GM18867 (cell line): ENCODE data around the gene WNT7A.
"Not testable (repeated sequence)": the region's sequence is repeated elsewhere in the genome, so short reads cannot be mapped to it uniquely, and the experiment has no call there.

ENCODE experiments used
- ATAC-seq: cut with Tn5 transposase; IDR thresholded peaks from one replicate; pipeline ENCODE4 v1.9.1; 2021; ENCODE audit warnings: mild to moderate bottlenecking, moderate library complexity; ENCODE audit not compliant: unreplicated experiment

The WNT7A gene

DNA sequence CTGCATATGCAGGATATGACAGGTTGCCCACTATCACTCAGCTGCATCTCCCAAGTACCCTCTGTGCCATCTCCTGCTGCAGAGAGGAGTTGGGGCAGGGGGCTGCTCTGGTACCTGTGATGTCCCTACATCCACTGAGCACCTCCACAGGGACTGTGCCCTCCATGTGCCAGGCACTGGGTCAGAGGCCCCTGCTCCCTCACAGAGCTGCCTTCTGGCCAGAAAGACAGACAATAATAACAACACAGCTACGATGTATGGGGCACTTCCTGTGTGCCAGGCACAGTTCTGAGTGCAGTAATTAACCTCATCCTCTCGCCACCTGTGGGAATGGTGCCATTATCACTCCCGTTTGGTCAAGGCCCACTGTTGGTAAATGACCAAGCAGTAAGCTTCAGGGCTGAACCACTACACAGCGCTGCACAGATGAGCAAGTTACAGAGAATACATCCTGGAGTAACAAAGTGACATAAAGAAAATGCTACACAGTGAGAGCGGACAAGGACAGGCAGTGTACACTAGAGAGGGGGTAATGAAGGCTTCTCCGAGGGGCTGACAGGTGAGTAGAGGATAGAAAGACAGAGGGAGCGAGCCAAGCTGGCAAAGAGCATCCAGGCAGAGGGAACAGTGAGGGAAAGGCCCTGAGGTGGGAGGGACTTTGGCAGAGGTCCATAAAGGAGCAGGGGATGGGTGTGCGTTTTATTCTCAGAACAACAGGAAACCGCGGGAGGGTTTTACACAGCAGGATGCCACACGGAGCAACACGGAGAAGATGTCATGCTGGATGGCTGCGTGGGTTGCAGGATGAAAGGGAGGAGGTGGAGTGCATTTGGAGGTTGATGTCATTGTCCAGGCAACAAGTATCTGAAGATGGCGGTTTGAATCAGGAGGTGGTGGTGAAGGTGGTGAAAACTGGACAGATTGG lies 13.6 kb downstream of the WNT7A start:
- no peak for ATAC-seq

DNA sequence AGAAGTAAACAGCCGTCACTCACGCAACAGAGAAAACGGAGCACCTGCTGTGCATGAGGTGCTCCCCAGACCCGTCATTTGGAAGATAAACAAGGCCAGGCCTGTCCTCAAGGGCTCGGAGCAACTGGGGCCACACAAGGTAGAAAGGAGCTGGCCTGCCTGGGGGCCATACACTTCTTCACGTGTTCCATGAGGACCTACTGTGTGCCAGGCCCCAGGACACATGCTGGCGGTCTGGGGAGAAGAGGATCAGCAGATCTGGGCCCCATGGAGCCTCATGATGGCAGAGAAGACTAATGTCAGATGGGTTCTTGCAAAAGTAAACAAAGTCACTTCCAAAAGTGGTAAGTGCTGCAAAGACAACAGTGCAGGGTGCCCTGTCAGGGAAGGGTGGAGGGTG lies 14.3 kb downstream of the WNT7A start:
- ATAC-seq: no peak

DNA sequence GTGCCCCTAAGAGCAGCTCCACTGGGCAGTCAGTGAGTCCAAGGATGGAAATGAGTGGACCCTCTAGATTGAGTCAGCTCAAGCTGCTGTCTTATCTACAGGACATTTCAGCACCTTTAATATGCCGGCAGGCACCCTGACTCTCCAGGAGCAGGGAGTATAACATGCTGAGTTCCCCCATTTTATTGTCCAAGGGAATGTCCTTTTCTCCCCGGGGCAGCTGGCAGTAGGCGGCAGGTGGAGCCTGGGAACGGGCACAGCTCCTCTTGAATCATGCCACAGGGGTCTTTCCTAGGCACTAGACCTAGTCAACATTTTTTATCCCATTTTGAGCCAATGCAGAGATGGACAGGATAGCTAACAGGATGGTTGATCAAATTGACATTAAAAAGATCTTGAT lies 14.8 kb downstream of the WNT7A start:
- no peak for ATAC-seq

DNA sequence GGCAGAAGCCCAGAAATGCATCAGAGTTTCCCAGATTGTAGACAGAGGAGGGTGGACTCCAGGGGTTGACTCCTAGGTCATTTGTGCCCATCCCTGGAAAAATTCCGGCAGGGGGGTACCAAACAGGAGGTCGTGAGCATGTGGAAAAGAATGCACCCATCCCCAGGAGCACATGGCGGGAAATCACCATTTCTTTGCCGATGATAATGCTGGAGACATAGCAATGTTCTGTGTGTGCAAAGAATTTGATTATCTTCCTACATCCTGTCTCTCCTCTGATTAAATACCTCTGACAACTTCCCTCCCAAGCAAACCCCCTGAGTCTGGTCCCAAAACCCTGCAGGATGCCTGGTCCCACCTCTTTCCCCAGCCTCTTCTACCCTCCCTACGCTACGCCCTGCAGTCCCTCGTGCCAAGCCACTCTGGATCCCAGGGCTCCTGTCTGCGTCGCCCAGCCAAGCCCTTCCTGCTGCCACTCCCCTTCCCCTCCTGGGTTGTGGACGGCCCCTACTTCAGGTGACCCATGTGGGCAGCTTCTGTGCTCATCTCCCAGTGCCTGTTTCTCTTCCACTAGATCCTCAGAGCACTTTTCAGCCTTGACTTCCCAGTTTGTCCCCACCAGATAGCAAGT lies 15.8 kb downstream of the WNT7A start:
- no peak for ATAC-seq

DNA sequence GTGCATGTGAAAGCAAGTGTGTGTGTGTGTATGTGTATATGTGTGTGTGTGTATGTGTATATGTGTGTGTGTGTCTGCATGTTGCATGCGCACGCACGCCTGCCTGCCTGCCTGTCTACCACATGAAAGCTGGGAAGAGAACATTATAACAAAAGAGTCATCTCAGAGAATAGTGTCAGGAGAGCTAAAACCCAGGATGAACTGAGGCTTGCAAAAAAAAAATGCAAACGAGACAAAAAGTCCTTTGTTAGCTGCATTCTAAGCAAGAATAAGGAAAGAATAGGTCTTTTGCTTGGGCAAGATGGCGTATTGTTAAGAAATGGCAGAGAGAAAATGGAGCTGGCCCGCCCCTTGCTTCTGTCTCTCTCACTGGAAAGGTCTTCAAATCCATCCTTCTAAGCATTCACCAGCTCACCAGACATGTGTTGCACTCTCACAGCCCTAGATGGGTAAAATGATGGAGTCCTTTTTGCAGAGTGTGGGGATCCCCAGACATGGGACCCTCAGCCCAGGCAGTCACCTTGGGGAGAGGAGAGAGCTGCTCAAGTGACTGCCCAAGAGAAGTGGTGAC lies 16.4 kb downstream of the WNT7A start:
- ATAC-seq: no peak

DNA sequence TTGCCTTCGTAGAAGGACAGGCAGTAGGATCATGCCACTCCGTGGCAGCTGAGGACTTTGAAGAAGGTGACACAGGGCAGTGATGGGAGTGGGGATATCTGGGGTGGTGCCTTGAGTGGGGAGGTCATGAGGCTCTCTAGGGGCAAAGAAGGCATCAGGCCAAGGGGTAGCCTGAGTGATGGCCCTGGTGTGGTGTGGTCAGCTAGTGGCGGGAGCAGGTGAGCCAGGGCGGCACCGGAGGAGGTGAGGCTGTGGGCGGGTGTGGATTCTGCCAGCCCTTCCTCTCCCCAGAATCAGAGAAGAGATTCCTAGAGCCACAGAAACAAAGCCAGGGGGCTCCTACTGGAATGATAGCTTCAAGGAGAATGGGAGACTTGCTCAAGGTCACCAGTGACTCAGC lies 18.4 kb downstream of the WNT7A start:
- no peak for ATAC-seq

DNA sequence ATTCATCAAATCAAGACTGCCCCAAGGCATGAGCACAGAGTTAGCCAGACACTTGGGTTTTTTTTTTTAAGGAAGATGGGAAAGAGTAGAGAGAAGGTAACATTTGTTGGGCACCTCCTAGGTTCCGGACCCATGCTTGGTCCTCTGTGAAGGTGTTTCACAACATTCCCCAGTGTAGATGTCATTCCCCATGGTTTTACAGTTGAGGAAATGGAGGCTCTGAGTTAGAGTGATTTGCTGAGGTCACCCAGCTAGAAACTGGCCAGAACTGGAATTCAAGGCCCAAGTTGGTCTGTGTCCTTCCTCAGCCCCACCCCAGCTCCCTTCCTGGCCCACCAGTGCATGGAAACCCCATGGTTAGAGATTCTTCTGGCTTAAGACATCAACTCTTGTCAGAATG lies 19.9 kb downstream of the WNT7A start:
- no peak for ATAC-seq

DNA sequence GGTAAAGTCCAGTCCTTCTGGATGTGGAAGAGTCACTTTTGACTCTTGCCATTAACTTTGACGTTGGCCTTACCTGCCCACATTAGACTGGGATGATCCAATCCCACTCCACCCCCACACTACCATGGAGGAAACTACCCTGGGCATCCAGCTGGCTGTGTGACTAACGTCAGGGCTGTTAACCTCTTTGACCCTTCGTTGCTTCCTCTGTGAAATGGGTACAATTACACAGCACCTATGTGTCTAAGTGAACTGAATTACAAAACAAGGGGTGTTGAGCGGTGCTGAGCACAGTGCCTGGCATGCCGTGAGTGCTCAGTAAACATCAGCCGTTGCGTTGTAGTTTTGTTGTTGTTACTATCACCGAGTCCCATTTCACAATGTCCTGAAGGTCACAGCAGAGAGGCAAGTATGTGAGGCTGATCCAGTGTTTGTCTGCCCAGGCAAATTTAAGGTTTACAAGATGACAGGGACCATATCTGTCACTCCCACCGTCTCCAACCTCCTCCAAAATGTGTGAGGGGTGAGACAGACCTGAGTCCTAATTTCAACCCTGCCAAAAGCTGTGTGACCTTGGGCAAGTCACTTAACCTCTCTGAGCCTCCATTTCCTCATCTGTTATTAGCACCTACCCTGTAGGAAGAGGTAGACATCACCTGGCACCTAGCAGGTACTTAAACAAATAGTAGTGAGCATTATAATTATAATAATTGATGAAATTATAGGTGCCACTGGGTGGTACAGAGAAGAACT lies 20.9 kb downstream of the WNT7A start:
- ATAC-seq: no peak

DNA sequence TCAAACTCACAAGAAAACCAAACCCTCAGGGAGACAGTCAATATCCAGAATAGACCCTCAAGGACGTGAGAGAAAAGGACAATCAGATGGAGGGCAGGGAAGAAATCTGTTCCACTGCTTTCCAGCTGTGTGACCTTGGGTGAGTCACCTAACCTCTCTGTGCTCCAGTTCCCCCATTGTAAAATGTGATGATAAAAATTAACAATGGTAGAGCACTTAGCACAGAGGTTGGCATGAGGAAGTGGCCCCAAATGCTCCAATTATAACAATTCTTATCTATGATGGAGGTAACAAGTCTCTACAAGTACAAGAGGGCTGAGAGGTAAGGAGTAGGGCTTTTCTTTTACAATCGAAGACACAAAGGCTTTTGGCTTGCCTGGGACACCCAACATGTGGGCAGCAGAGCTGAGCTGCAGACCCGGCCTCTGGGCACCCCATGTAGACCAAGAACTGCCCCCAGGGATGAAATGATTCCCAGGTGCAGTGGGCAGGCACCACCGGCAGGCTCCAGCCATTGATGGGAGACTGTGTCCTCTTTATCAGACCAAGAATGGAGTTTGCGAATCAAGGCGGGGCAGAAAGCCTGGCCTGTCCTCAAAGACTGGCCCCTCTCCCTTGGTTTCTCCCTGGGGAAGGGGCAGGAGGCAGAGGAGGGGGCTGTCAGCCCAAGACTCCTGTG lies 22.0 kb downstream of the WNT7A start:
- ATAC-seq: no peak

DNA sequence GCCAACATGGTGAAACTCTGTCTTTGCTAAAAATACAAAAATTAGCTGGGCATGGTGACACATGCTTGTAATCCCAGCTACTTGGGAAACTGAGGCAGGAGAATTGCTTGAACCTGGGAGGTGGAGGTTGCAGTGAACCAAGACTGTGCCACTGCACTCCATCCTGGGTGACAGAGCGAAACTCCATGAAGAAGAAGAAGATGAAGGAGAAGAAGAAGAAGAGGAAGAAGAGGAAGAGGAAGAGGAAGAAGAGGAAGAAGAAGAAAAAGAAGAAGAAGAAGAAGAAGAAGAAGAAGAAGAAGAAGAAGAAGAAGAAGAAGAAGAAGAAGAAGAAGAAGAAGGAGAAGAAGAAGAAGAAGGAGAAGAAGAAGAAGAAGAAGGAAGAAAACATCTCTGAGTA lies 23.2 kb downstream of the WNT7A start:
- ATAC-seq: not testable (repeated sequence)

DNA sequence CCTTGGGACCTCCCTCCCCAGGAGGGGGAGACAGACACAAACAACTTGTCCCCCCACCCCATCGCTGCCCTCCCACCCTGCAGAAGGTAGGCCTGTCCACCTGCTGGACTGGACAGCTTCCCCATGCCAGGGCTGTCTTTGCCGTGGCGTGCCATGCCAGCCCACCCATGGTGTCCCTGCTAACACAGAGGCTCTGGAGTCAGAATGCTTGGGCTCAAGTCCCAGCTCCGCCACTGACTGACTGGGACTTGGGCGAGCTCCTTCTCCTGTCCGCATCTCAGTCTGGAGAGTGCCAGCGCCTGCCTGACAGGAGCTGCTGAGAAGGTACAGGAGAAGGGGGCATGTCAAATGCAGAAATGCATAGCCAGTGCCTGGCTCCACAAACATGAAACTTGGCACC lies 23.9 kb downstream of the WNT7A start:
- no peak for ATAC-seq

DNA sequence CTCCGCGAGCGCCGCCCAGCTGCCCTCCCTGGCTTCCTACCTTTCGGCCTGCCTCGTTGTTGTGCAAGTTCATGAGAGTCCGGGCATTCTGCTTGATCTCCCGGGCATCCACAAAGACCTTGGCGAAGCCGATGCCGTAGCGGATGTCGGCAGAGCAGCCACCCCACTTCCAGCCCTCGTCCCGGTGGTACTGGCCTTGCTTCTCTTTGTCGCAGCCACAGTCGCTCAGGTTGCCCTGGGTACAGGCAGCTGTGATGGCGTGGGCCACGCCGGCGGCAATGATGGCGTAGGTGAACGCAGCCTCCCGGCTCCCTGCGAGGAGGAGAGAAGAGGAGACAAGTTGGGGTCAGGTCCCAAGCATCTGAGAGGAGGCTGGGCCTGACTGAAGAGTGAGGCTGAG lies 25.4 kb downstream of the WNT7A start:
- no peak for ATAC-seq

DNA sequence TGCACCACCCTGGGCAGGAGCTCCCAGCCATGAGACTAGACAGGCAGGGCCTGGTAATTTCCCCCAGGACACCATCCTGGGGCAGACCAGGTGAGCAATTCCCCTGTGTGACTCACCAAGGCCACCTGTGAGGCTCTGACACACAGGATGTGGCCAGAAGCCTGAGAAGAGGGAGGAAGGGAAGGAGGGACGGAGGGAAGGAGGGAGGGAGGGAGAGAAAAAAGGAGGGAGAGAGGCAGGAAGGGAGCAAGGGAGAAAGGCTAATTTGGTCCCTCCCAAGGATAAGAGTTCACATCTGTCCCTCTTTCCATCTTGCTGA lies 25.9 kb downstream of the WNT7A start:
- ATAC-seq: no peak

DNA sequence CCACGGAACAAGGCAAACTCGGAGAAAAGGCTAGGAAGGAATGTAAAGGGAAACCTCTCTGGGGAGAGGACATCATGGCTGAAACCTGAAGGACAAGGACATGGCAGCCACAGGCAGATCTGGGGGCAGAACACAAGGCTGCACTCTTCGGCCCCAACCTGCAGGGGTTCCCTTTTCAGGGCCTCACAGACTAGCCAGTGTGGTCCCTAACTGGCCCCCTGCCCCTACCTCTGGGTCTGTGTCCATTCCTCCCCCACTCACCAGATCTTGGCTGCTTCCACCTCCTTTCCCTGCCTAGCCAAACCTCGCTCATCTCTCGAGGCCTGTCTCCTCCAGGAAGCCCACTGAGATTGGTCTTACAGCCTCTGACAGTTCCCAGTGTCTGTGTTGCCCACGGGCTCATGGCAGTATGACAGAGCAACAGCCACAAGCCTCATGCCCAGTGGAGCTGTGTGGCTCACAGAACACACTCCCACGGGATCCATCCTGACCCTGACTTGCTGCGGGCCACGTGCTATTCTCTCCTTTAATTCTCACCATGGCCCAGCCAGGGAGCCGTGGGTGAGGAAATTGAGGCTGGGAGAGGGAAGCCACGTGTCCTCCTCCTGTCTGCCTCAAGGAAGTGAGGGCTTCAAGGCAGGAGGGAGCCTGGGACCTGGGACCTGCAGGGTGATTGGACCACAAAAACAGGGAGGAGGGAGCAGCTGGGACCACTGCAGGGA lies 26.5 kb downstream of the WNT7A start:
- no peak for ATAC-seq

DNA sequence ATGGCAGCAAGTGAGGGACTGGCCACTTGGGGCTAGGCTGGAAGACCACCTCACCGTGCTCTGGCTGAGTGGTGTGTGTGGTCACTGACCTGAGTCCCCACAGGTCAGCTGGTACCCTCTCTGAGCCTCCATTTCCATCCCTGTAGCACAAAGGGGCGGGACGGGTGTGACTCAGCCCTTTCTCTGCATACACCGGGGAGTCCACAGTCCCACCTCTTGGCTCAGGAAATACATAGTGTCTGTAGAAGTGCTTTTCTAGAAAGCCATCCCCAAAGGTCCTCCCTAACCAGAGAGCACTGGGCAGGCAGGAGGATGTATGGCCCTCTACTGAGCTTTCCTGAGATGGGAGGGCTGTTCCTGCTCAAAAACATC lies 27.2 kb downstream of the WNT7A start:
- ATAC-seq: no peak

DNA sequence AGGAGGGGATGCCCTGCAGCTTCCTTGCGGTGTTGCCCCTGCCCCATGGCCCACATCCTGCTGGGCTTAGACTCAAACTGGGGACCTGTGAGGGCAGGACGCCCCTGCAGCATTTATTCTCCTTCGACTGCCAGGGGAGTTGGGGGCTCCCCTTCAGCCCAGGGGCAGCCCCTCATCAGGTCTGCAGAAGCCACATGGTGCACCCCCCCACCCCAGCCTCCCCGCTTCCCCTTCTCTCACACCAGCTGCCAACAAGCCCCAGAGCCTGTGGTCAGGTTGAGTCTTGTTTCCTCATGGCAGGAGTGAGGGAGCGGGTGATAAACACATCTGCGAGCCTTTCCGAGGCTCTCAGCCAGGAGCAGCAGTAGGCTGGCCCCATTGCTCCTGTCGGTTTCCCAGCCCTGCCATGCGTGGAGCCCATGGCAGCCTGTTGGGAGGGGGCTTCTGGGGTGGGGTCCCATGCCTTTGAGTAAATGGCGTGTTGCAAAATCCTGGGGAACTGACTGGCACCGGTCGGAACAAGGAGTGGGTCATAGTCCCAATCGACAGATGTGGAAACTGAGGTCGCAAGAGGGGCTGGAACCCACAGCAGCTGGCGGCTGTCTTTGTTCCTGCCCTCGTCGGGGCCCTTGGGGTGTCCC lies 27.8 kb downstream of the WNT7A start:
- no peak for ATAC-seq

DNA sequence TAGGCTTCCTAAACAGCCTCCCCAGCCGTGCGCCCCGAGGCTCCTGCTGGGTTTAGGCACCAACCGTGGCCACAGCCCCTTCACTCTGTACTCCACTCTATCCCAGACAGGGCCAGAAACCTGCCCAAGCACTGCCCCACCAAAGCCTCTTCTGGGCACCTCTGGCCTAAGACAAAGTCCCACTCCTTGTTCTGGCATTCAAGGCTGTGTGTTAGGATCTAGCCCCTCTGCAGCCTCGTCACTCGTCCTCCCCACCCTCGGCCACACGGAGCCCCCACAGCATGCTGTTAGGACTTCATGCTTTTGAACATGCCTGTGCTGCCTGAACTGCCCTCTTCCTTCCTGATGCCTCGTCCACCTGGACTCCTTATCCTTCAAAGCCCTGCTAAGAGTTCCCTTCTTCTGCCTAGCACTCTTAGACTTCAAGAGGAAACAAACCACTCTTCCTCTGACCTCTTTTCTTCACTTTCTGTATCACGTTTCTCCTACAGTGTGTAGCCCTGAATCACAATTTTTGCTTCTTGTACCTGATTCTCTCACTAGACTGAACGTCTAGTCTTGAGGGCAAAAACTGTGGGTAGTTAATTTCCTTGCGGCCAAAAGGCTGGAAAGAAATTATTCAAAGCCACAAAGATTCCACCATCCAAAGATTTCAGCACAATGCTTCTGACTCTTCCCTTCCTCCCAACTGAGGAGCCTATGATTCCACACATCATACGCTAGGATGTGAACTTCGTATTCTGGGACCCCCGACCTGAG lies 28.6 kb downstream of the WNT7A start:
- no peak for ATAC-seq

DNA sequence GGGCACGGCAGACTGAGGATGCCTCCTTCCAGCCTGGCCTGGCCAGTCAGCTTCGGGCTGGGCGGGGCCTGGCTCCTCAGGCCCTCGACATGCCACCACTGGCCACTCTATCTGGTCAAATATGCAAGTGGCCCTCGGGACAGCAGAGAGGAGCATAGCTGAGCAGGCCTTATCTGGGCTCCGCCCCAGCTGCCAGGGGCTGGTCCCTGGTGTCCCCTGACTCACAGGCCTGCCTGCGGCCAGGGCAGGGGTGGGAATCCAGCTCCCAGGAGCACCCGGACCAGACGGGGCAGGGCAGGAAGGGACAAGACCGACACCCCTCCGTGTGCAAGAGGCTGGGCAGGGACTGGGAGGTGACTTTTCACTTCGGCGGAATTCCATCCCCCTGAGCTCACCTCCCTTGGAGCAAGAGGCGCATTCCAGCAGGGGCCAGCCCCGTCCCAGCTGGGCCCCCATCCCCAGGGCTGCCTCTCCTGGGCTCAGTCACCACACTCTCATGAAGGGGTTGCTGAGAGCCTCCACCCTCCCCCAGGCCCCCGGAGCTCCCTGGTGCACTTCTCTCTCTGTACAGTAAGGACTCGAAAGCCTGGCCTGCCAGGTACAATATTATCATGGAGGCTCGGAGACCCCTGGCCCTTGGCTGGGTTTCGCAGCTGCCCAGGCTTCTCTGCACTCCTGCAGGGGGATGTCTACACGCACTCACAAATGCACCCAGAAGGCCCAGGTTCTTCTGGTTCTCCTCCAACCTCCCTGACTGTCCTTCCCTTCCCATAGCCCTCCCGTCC lies 29.5 kb downstream of the WNT7A start:
- ATAC-seq: no peak
